MM.1S (cell line): Measurements from ENCODE around the gene PRTN3.
"Not testable (repeated sequence)": the region's sequence is repeated elsewhere in the genome, so short reads cannot be mapped to it uniquely, and the experiment has no call there.

Experiments
- DNase-seq: peaks from one replicate; pipeline ENCODE4 v3.0.0-alpha.2; 2015
- H2AFZ ChIP-seq: fragments of 300-600 bp; sonication (generic); 2 replicates; pipeline ENCODE4 v1.6.0; 2016; ENCODE audit warnings: antibody characterized with exemption, low read length
- H3F3A ChIP-seq: fragments of 300-600 bp; sonication (generic); 2 replicates; pipeline ENCODE4 v1.6.1; 2016; ENCODE audit warnings: mild to moderate bottlenecking, antibody characterized with exemption, low read length, moderate library complexity, mixed read lengths; ENCODE audit not compliant: insufficient read depth
- H3K27ac ChIP-seq: fragments of 300-600 bp; sonication (generic); 2 replicates; pipeline ENCODE4 v1.5.1; 2016; ENCODE audit warnings: mild to moderate bottlenecking, low read length
- H3K27me3 ChIP-seq: fragments of 300-600 bp; sonication (generic); replicated peaks from 2 replicates; pipeline ENCODE4 v1.6.0; 2016; ENCODE audit warnings: low read length; ENCODE audit not compliant: insufficient read depth
- H3K36me3 ChIP-seq: fragments of 300-600 bp; sonication (generic); replicated peaks from 2 replicates; pipeline ENCODE4 v1.6.1; 2016; ENCODE audit warnings: mild to moderate bottlenecking, low read length, mixed read lengths; ENCODE audit not compliant: insufficient read depth
- H3K4me1 ChIP-seq: fragments of 300-600 bp; sonication (generic); 2 replicates; pipeline ENCODE4 v1.6.1; 2016; ENCODE audit warnings: low read length, mixed read lengths
- H3K4me2 ChIP-seq: fragments of 300-600 bp; sonication (generic); 2 replicates; pipeline ENCODE4 v1.6.0; 2016; ENCODE audit warnings: low read depth, low read length
- H3K4me3 ChIP-seq: fragments of 300-600 bp; sonication (generic); 2 replicates; pipeline ENCODE4 v1.5.1; 2016; ENCODE audit warnings: low read length, mixed read lengths
- H3K79me2 ChIP-seq: fragments of 300-600 bp; sonication (generic); 2 replicates; pipeline ENCODE4 v1.6.1; 2016; ENCODE audit warnings: mixed run types, low read length, mixed read lengths
- H3K9ac ChIP-seq: fragments of 300-600 bp; sonication (generic); 2 replicates; pipeline ENCODE4 v1.6.1; 2016; ENCODE audit warnings: low read length, mixed read lengths
- H3K9me2 ChIP-seq: fragments of 300-600 bp; sonication (generic); replicated peaks from 2 replicates; pipeline ENCODE4 v1.6.1; 2016; ENCODE audit warnings: mild to moderate bottlenecking, low read length, mixed read lengths; ENCODE audit not compliant: insufficient read depth
- H3K9me3 ChIP-seq: fragments of 300-600 bp; sonication (generic); replicated peaks from 2 replicates; pipeline ENCODE4 v1.6.1; 2016; ENCODE audit warnings: mild to moderate bottlenecking, low read length, mixed read lengths; ENCODE audit not compliant: insufficient read depth
- H4K20me1 ChIP-seq: fragments of 300-600 bp; sonication (generic); 2 replicates; pipeline ENCODE4 v1.6.1; 2016; ENCODE audit warnings: mild to moderate bottlenecking, low read length, moderate library complexity, mixed read lengths; ENCODE audit not compliant: insufficient read depth
- CTCF ChIP-seq: fragments of 300-600 bp; sonication (generic); IDR thresholded peaks from 2 replicates; pipeline ENCODE4 v1.5.1; 2016; ENCODE audit warnings: antibody characterized with exemption, low read length, mixed read lengths
- EZH2 ChIP-seq: fragments of 300-600 bp; sonication (generic); optimal IDR thresholded peaks from 2 replicates; pipeline ENCODE3; 2017; ENCODE audit warnings: low read depth, mild to moderate bottlenecking, antibody characterized with exemption, low read length, mixed read lengths
- EZH2phosphoT487 ChIP-seq: fragments of 300-600 bp; sonication (generic); IDR thresholded peaks from 2 replicates; pipeline ENCODE4 v1.6.1; 2018; ENCODE audit warnings: antibody characterized with exemption, low read length

Gene PRTN3

GRCh38 chr19:889662-890295 lies 49.0 kb downstream of the PRTN3 start:
- Histone ChIP-seq H3K4me2 (no peak overlapping the region), H3K36me3 (no peaks in the 10 kb centered on the region), H2AFZ (no peak overlapping the region), H3K27ac (no peak overlapping the region), H3K9ac (no peak overlapping the region), H3F3A (no peaks in the 10 kb centered on the region), H3K4me3 (no peak overlapping the region), H3K9me2 (no peaks in the 10 kb centered on the region), H3K9me3 (no peaks in the 10 kb centered on the region), H3K27me3 (no peaks in the 10 kb centered on the region), H4K20me1 (no peaks in the 10 kb centered on the region; the same call in 1 of the 2 replicates), H3K79me2 (peaks cover 31% of the 10 kb centered on the region), H3K4me1 (no peaks in the 10 kb centered on the region)
- no peak for DNase-seq
- TF ChIP-seq EZH2phosphoT487 (no peak), EZH2 (no peak), CTCF (no peak)

DNA sequence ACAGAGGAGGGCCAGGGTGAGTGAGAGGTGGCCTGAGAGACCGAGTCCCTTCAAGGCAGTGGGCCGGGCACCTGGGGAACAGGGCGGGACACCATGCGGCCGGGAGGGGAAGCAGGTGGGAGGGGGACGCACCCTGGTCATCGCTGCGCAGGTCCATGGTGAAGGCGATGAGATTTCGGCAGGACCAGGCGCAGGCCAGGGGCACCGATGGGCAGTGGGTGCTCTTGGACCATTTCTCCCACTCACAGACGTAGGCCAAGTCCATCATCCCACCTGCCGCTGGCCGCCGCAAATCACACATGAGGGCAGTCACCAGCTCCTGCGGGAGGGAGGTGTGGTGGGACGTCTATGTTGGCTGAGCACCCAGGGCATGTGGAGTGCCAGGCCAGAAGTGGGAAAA lies 50.0 kb downstream of the PRTN3 start:
- Histone ChIP-seq H2AFZ (no peak overlapping the region), H3K9me2 (no peaks in the 10 kb centered on the region), H3K9me3 (no peaks in the 10 kb centered on the region), H3K27me3 (no peaks in the 10 kb centered on the region), H3K4me1 (no peaks in the 10 kb centered on the region), H3K27ac (no peak overlapping the region), H4K20me1 (no peaks in the 10 kb centered on the region; the same call in 1 of the 2 replicates), H3K4me3 (no peak overlapping the region), H3F3A (no peaks in the 10 kb centered on the region), H3K4me2 (no peak overlapping the region), H3K9ac (no peak overlapping the region), H3K79me2 (peaks cover 31% of the 10 kb centered on the region), H3K36me3 (no peaks in the 10 kb centered on the region)
- no peak for DNase-seq
- TF ChIP-seq EZH2 (no peak), CTCF (no peak), EZH2phosphoT487 (no peak)

- not testable (repeated sequence) for DNase-seq, H3F3A ChIP-seq, H3K9me3 ChIP-seq, H3K27me3 ChIP-seq, H3K36me3 ChIP-seq, H4K20me1 ChIP-seq, H3K27ac ChIP-seq, H2AFZ ChIP-seq, H3K9me2 ChIP-seq, H3K4me1 ChIP-seq
- H3K79me2 ChIP-seq, result peaks cover 31% of the 10 kb centered on the region
- peak overlapping the region; percentile 93; the same call in 1 of the 2 replicates for H3K9ac ChIP-seq
- peak overlapping the region; percentile 94 for H3K4me3 ChIP-seq
- H3K4me2 ChIP-seq, result peak overlapping the region; percentile 74; the same call in 1 of the 2 replicates
Measured at GRCh38 chr19:891421-892200, 50.8 kb downstream of the PRTN3 start.
